Endothelial cell of umbilical vein (primary cell): Measurements from ENCODE around the gene SIAE. TPM values are rescaled to one million over a fixed set of nuclear protein-coding genes. Genes with fewer than 3 reads are reported as not detected.

ENCODE experiments used
- BruUV-seq: library from RNA; stranded (reverse); fragments of 400-500 nt; replicated peaks from 2 replicates; lab custom pipeline; 2021; lab: Mats Ljungman, UMichigan
- CTCF ChIA-PET: fragments of 300-600, 350-600 bp; sonication (Branson Sonifier 250); formaldehyde crosslinking; loops from one replicate; lab custom pipeline; 2021; ENCODE audit warnings: antibody characterized with exemption, inconsistent platforms; lab: Charles Lee
- POLR2A ChIA-PET: fragments of 300-600, 350-600 bp; sonication (Branson Sonifier 250); formaldehyde crosslinking; loops from one replicate; lab custom pipeline; 2021; ENCODE audit warnings: antibody characterized with exemption, inconsistent platforms; lab: Charles Lee
- DNase-seq: peaks from one replicate; pipeline ENCODE4 v3.0.0-alpha.2; 2011; ENCODE audit warnings: low read depth, low spot score
- FAIRE-seq: peaks from 2 replicates; lab custom pipeline; 2011; peaks lifted over from hg19 to GRCh38; lab: Jason Lieb, UNC
- H2AFZ ChIP-seq: 2 replicates; pipeline ENCODE4 v1.6.0; 2012; ENCODE audit warnings: low read depth, low read length, control low read depth, inconsistent platforms
- H3K27ac ChIP-seq: 2 replicates; pipeline ENCODE4 v1.5.1; 2011; ENCODE audit warnings: low read depth, mild to moderate bottlenecking, control low read depth, low read length, moderate library complexity; ENCODE audit not compliant: insufficient read depth
- H3K27me3 ChIP-seq, 2 experiments: 2 replicates each; pipeline versions ENCODE4 v1.6.0 to v1.6.1; 2011; ENCODE audit warnings: low read length in 2 of 2, mixed read lengths in 1 of 2; ENCODE audit not compliant: control insufficient read depth in 2 of 2, insufficient read depth in 2 of 2
- H3K36me3 ChIP-seq, 2 experiments: 2 replicates in 1 of 2; 3 replicates in 1 of 2; pipeline ENCODE4 v1.5.1; 2011; ENCODE audit warnings: low read length in 2 of 2, mild to moderate bottlenecking in 1 of 2, moderate library complexity in 1 of 2; ENCODE audit not compliant: control insufficient read depth in 2 of 2, insufficient read depth in 2 of 2; ENCODE audit errors: extremely low read depth in 1 of 2
- H3K4me1 ChIP-seq: 3 replicates; pipeline ENCODE4 v1.5.1; 2011; ENCODE audit warnings: mild to moderate bottlenecking, low read length; ENCODE audit not compliant: control insufficient read depth, insufficient read depth; ENCODE audit errors: extremely low read depth
- H3K4me2 ChIP-seq: 2 replicates; pipeline ENCODE4 v1.6.1; 2011; ENCODE audit warnings: low read length, control low read depth, mixed read lengths; ENCODE audit not compliant: insufficient read depth
- H3K4me3 ChIP-seq, 3 experiments: fragments of 200-600 bp in 1 of 3; sonication (generic), shearing (Covaris generic) in 1 of 3; replicated peaks in 1 of 3; 2 replicates each; pipeline ENCODE4 v1.5.1; 2011 to 2016; ENCODE audit warnings: control low read depth in 3 of 3, low read length in 3 of 3, mild to moderate bottlenecking in 2 of 3, inconsistent platforms in 1 of 3, low read depth in 1 of 3, moderate library complexity in 1 of 3; ENCODE audit not compliant: insufficient read depth in 1 of 3
- H3K79me2 ChIP-seq: 2 replicates; pipeline ENCODE4 v1.6.0; 2012; ENCODE audit warnings: low read length, inconsistent platforms; ENCODE audit not compliant: control insufficient read depth, insufficient read depth
- H3K9ac ChIP-seq: replicated peaks from 2 replicates; pipeline ENCODE3; 2011; ENCODE audit warnings: low read length, control low read depth; ENCODE audit not compliant: insufficient read depth; ENCODE audit errors: extremely low read depth
- H3K9me1 ChIP-seq: replicated peaks from 3 replicates; pipeline ENCODE4 v1.6.0; 2011; ENCODE audit warnings: mild to moderate bottlenecking, low read length; ENCODE audit not compliant: control insufficient read depth, insufficient read depth; ENCODE audit errors: extremely low read depth
- H3K9me3 ChIP-seq: replicated peaks from 2 replicates; pipeline ENCODE4 v1.5.1; 2012; ENCODE audit warnings: low read length, inconsistent platforms; ENCODE audit not compliant: control insufficient read depth, insufficient read depth
- H4K20me1 ChIP-seq: replicated peaks from 2 replicates; pipeline ENCODE3; 2011; ENCODE audit warnings: mild to moderate bottlenecking, low read length; ENCODE audit not compliant: control insufficient read depth, insufficient read depth; ENCODE audit errors: extremely low read depth
- EZH2 ChIP-seq: IDR thresholded peaks from 2 replicates; pipeline ENCODE4 v1.6.1; 2012; ENCODE audit warnings: borderline replicate concordance, low read depth, mild to moderate bottlenecking, moderate library complexity, low read length, inconsistent platforms; ENCODE audit not compliant: severe bottlenecking
- FOS ChIP-seq: IDR thresholded peaks from 2 replicates; pipeline ENCODE4 v1.6.1; 2011; ENCODE audit warnings: mild to moderate bottlenecking, low read length, moderate library complexity, borderline replicate concordance; ENCODE audit not compliant: insufficient read depth
- GATA2 ChIP-seq: IDR thresholded peaks from 2 replicates; pipeline ENCODE4 v1.7.0; 2011; ENCODE audit warnings: low read depth, mild to moderate bottlenecking, moderate library complexity, mixed read lengths, low read length; ENCODE audit not compliant: insufficient read length, insufficient read depth
- JUN ChIP-seq: IDR thresholded peaks from 2 replicates; pipeline ENCODE4 v1.6.1; 2011; ENCODE audit warnings: borderline replicate concordance, low read depth; ENCODE audit not compliant: insufficient read length, insufficient read depth
- MYC ChIP-seq: IDR thresholded peaks from one replicate; pipeline ENCODE4 v1.6.1; 2011; ENCODE audit warnings: mild to moderate bottlenecking, low read depth, low read length
- POLR2A ChIP-seq: IDR thresholded peaks from 2 replicates; pipeline ENCODE4 v1.6.1; 2012; ENCODE audit warnings: low read depth, mild to moderate bottlenecking, control low read depth, low read length
- POLR2AphosphoS5 ChIP-seq: IDR thresholded peaks from 2 replicates; pipeline ENCODE4 v1.6.1; 2012; ENCODE audit warnings: low read depth, mild to moderate bottlenecking, control low read depth, low read length, moderate library complexity; ENCODE audit not compliant: insufficient read depth
- dilution Hi-C: fragments of 300-500 bp; cut with MboI; formaldehyde crosslinking; loops from one replicate; pipeline ENCODE4 v1.15.0; 2019; ENCODE audit warnings: low sequenced_read_pairs; ENCODE audit not compliant: extremely low pct_ligation_motif_present
- intact Hi-C: fragments of 100-400 bp; cut with micrococcal nuclease; formaldehyde crosslinking; loops from one replicate; pipeline ENCODE4 v1.10.0; 2022
- polyA plus RNA-seq, 4 experiments: library from polyadenylated mRNA; depleted of rRNA in 3 of 4; stranded (reverse) in 3 of 4; unstranded in 1 of 4; fragments of >200 nt; gene quantifications; 2 replicates each; pipeline versions ENCODE4 v1.2.1 to v1.2.3, GENCODE V29; 2011 to 2012; ENCODE audit warnings: missing spikeins in 1 of 4
- total RNA-seq: library from RNA; stranded (reverse); gene quantifications from 2 replicates; pipeline ENCODE4 v1.2.3, GENCODE V29; 2021
- TF ChIP-seq, protein P1 (sequence below), 2 donors: IDR thresholded peaks; 1 replicate in 1 of 2; 2 replicates in 1 of 2; pipeline ENCODE4 v1.5.1; 2011; ENCODE audit warnings: low read length in 2 of 2, mild to moderate bottlenecking in 2 of 2, moderate library complexity in 2 of 2, control low read depth in 1 of 2, inconsistent platforms in 1 of 2, low read depth in 1 of 2; ENCODE audit not compliant: insufficient read depth in 1 of 2; ENCODE audit errors: extremely low read depth in 1 of 2
- TF ChIP-seq, protein P2 (sequence below): IDR thresholded peaks from 2 replicates; pipeline ENCODE4 v1.6.1; 2011; ENCODE audit not compliant: insufficient read depth, insufficient read length

The SIAE gene
- total and polyA plus RNA-seq, 2 donors (not counting 3 experiments of a cell fraction or from before 2014, with no cell fraction given), result 16.9 to 23.9 TPM

DNA sequence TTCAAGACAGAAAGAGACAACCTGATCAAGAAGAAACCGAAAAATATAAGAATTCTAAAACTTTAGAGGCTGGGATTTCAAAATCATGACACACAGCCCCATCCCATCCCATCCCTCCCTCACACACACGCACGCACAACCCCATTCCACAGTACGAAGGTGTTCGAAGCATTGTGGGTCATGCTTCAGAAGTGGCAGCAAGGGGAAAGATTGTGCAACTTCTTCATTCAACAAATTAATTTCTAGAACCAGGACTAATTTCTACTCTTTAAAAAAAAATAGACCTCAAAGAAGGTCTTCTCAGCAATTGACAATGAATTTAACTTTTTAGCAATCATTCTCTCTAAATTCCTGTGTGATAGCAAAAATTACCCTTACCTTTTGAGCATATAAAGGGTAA lies 1.0 kb upstream of the SIAE start:
- FAIRE-seq, result no peak
- Histone ChIP-seq H3K9ac (peak overlapping the region; percentile 75), H3K9me3 (no peaks in the 10 kb centered on the region), H3K27me3 (no peaks in the 10 kb centered on the region), H3K4me2 (peak overlapping the region; percentile 54), H3K9me1 (no peaks in the 10 kb centered on the region), H2AFZ (no peak overlapping the region), H3K4me3 (peak overlapping the region in 2 of 3 experiments; percentile 38 to 95), H4K20me1 (no peaks in the 10 kb centered on the region), H3K27ac (peak overlapping the region; percentile 63), H3K4me1 (peaks cover 26% of the 10 kb centered on the region), H3K79me2 (no peaks in the 10 kb centered on the region), H3K36me3 (no peaks in the 10 kb centered on the region)
- BruUV-seq, result no TSS peak
- intact Hi-C loops, result no loop called here
- no peak for DNase-seq
- POLR2A ChIA-PET, result no interaction called here
- no peak for TF ChIP-seq FOS
- no peak for TF ChIP-seq POLR2AphosphoS5
- no peak for TF ChIP-seq JUN
- no peak for TF ChIP-seq MYC
- no peak for TF ChIP-seq EZH2
- TF ChIP-seq, protein P1, sequence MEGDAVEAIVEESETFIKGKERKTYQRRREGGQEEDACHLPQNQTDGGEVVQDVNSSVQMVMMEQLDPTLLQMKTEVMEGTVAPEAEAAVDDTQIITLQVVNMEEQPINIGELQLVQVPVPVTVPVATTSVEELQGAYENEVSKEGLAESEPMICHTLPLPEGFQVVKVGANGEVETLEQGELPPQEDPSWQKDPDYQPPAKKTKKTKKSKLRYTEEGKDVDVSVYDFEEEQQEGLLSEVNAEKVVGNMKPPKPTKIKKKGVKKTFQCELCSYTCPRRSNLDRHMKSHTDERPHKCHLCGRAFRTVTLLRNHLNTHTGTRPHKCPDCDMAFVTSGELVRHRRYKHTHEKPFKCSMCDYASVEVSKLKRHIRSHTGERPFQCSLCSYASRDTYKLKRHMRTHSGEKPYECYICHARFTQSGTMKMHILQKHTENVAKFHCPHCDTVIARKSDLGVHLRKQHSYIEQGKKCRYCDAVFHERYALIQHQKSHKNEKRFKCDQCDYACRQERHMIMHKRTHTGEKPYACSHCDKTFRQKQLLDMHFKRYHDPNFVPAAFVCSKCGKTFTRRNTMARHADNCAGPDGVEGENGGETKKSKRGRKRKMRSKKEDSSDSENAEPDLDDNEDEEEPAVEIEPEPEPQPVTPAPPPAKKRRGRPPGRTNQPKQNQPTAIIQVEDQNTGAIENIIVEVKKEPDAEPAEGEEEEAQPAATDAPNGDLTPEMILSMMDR (IDR thresholded peaks at IDR 0.05; ENCODE audit: extremely low read depth in 1 of 2, insufficient read depth in 1 of 2, low read depth in 1 of 2, low read length in 2 of 2), result no peak
- TF ChIP-seq POLR2A, result no peak
- TF ChIP-seq, protein P2, sequence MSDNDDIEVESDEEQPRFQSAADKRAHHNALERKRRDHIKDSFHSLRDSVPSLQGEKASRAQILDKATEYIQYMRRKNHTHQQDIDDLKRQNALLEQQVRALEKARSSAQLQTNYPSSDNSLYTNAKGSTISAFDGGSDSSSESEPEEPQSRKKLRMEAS, result no peak
- no peak for TF ChIP-seq GATA2
- CTCF ChIA-PET, result interaction anchor here (1.0 to 8.9 kb wide), 6 partner anchors 43 to 191 kb away, joined by 3 to 267 read pairs (median 9); partner anchors contain the start of gene NRGN
- dilution Hi-C loops, result no loop called here
